ENCODE data around the gene NACA. TPM values are rescaled to one million over a fixed set of nuclear protein-coding genes. Genes with fewer than 3 reads are reported as not detected.

The NACA gene
- total RNA-seq, 1 donor from 2014 or later, result 811 TPM

DNA sequence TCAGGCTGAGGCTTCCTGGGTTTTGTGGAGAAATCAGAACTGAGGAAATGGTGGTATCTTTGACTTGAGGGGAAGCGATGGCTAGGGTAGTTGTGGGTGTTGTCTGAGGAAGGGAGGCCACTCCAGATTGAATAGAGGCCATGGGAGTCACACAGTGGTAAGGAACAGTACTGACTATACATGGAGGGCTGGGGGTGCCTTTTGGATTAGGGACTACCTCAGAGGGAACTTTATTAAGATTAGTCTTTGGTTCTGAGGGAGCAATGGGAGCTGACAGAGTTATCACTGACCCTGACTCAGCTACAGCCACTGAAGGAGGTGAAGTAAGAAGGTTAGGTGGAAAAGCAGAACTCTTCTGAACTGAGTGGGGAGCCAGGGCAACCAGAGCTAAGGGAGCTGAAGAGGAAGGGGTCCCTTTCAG lies 4.4 kb downstream of the NACA start:
- DNase-seq (ENCODE audit: low spot score, unreplicated experiment), result no peak
- H3K27ac Mint-ChIP-seq, result peak overlapping the region; percentile 53
- H3K36me3 Mint-ChIP-seq (ENCODE audit: insufficient read depth), result peaks cover 33% of the 10 kb centered on the region
- H3K27me3 Mint-ChIP-seq, result no peaks in the 10 kb centered on the region
- H3K9me3 Mint-ChIP-seq (ENCODE audit: low read depth), result no peaks in the 10 kb centered on the region
- no peak overlapping the region for H3K4me3 Mint-ChIP-seq (ENCODE audit: low read depth)
- peaks cover 64% of the 10 kb centered on the region for H3K4me1 Mint-ChIP-seq (ENCODE audit: low read depth)
- TF ChIP-seq, protein P1, sequence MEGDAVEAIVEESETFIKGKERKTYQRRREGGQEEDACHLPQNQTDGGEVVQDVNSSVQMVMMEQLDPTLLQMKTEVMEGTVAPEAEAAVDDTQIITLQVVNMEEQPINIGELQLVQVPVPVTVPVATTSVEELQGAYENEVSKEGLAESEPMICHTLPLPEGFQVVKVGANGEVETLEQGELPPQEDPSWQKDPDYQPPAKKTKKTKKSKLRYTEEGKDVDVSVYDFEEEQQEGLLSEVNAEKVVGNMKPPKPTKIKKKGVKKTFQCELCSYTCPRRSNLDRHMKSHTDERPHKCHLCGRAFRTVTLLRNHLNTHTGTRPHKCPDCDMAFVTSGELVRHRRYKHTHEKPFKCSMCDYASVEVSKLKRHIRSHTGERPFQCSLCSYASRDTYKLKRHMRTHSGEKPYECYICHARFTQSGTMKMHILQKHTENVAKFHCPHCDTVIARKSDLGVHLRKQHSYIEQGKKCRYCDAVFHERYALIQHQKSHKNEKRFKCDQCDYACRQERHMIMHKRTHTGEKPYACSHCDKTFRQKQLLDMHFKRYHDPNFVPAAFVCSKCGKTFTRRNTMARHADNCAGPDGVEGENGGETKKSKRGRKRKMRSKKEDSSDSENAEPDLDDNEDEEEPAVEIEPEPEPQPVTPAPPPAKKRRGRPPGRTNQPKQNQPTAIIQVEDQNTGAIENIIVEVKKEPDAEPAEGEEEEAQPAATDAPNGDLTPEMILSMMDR (IDR thresholded peaks at IDR 0.05; ENCODE audit: unreplicated experiment), result no peak

DNA sequence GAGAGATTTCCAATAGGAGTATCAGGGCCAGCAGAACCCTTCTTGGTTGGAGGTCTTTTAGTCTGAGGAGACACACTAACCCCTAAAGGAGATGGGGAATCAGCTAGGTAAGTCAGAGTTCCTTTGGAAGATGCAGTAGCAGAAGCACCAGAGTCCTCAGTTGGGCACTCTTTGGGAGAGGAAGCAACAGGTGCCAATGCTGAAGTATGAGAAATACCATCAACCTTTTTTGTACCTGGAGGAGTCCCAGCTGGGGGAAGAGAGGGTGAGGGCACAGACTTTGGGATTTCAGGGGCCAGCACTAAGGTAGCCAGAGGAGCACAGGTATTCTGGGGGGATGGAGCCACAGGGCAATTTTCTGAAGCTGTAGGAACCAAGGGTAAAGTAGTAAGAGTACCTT lies 6.0 kb downstream of the NACA start:
- peaks cover 69% of the 10 kb centered on the region for H3K4me1 Mint-ChIP-seq (ENCODE audit: low read depth)
- no peak overlapping the region for H3K4me3 Mint-ChIP-seq (ENCODE audit: low read depth)
- TF ChIP-seq, protein P1 (IDR thresholded peaks at IDR 0.05; ENCODE audit: unreplicated experiment), result no peak
- DNase-seq (ENCODE audit: low spot score, unreplicated experiment), result no peak
- peak overlapping the region; percentile 88 for H3K27ac Mint-ChIP-seq
- peaks cover 41% of the 10 kb centered on the region for H3K36me3 Mint-ChIP-seq (ENCODE audit: insufficient read depth)
- no peaks in the 10 kb centered on the region for H3K9me3 Mint-ChIP-seq (ENCODE audit: low read depth)
- H3K27me3 Mint-ChIP-seq, result no peaks in the 10 kb centered on the region

DNA sequence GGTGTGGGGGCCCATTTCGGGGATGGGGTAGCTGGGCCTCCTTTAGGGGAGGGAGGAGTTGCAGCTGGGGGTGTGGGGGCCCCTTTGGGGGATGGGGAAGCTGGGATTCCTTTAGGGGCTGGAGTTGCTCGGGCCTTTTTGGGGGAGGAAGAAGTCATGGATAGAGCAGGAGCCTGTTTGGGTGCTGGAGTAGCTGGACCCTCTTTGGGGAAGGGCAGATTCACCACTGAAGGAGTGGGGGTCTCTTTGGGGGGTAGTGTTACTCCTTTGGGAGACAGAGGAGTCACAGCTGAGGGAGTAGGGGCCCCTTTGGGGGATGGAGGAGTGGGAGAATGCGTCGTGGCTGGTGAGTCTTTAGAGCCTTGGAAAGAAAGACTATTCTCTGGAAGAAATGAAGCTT lies 6.5 kb downstream of the NACA start:
- Mint-ChIP-seq H3K27me3 (no peaks in the 10 kb centered on the region), H3K9me3 (ENCODE audit: low read depth) (no peaks in the 10 kb centered on the region), H3K4me3 (ENCODE audit: low read depth) (no peak overlapping the region), H3K27ac (peak overlapping the region; percentile 88), H3K4me1 (ENCODE audit: low read depth) (peaks cover 66% of the 10 kb centered on the region), H3K36me3 (ENCODE audit: insufficient read depth) (peaks cover 42% of the 10 kb centered on the region)
- TF ChIP-seq, protein P1 (IDR thresholded peaks at IDR 0.05; ENCODE audit: unreplicated experiment), result no peak
- DNase-seq (ENCODE audit: low spot score, unreplicated experiment), result no peak

DNA sequence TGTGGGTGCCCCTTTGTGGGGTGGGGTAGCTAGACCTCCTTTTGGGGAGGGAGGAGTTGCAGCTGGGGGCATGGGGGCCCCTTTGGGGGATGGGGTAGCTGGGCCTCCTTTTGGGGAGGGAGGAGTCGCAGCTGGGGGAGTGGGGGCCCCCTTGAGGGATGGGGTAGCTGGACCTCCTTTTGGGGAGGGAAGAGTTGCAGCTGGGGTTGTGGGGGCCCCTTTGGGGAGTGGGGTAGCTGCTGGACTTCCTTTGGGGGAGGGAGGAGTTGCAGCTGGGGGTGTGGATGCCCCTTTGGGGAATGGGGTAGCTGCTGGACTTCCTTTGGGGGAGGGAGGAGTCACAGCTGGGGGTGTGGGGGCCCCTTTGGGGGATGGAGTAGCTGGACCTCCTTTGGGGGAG lies 7.0 kb downstream of the NACA start:
- Mint-ChIP-seq H3K4me1 (ENCODE audit: low read depth) (peaks cover 62% of the 10 kb centered on the region), H3K9me3 (ENCODE audit: low read depth) (no peaks in the 10 kb centered on the region), H3K27me3 (no peaks in the 10 kb centered on the region), H3K36me3 (ENCODE audit: insufficient read depth) (peaks cover 47% of the 10 kb centered on the region), H3K27ac (no peak overlapping the region), H3K4me3 (ENCODE audit: low read depth) (no peak overlapping the region)
- TF ChIP-seq, protein P1 (IDR thresholded peaks at IDR 0.05; ENCODE audit: unreplicated experiment), result no peak
- no peak for DNase-seq (ENCODE audit: low spot score, unreplicated experiment)

DNA sequence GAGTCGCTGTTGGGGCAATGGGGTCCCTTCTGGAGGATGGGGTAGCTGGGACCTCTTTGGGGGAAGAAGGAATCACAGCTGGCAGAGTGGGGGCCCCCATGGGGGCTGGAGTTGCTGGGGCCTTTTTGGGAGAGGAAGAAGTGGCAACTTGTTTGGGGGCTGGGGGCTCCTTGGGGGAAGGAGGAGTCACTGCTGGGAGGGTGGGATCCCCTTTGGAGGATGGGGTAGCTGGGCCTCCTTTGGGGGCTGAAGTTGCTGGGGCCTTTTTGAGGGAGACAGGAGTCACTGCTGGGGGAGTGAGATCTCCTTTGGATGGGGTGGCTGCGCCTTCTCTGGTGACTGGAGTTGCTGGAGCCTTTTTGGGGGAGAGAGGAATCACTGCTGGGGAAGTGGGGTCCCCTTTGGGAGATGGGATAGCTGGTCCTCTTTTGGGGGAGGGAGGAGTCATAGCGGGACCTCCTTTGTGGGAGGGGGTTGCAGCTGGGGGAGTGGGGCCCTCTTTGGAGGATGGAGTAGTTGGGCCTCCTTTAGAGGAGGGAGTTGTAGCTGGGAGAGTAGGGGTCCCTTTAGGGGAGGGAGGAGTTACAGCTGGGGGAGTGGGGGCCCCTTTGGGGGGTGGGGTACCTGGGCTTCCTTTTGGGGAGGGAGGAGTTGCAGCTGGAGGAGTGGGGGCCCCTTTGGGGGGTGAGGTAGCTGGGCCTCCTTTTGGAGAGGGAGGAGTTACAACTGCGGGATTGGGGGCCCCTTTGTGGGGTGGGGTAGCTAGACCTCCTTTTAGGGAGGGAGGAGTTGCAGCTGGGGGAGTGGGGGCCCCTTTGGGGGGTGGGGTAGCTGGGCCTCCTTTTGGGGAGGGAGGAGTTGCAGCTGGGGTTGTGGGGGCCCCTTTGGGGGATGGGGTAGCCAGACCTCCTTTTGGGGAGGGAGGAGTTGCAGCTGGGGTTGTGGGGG lies 7.9 kb downstream of the NACA start:
- peak overlapping the region; percentile 63 for H3K27ac Mint-ChIP-seq
- H3K36me3 Mint-ChIP-seq (ENCODE audit: insufficient read depth), result peaks cover 48% of the 10 kb centered on the region
- no peak for DNase-seq (ENCODE audit: low spot score, unreplicated experiment)
- no peaks in the 10 kb centered on the region for H3K9me3 Mint-ChIP-seq (ENCODE audit: low read depth)
- peaks cover 53% of the 10 kb centered on the region for H3K4me1 Mint-ChIP-seq (ENCODE audit: low read depth)
- no peak overlapping the region for H3K4me3 Mint-ChIP-seq (ENCODE audit: low read depth)
- TF ChIP-seq, protein P1 (IDR thresholded peaks at IDR 0.05; ENCODE audit: unreplicated experiment), result no peak
- H3K27me3 Mint-ChIP-seq, result no peaks in the 10 kb centered on the region
